ENCODE data around the gene CNBP. TPM values are rescaled to one million over a fixed set of nuclear protein-coding genes. Genes with fewer than 3 reads are reported as not detected.
A peak's percentile ranks its signal among the peaks of the same experiment; 100 is the strongest.

The CNBP gene
- total and polyA plus RNA-seq, 2 donors (not counting 3 experiments of a cell fraction or from before 2014, with no cell fraction given): 196 to 205 TPM

DNA sequence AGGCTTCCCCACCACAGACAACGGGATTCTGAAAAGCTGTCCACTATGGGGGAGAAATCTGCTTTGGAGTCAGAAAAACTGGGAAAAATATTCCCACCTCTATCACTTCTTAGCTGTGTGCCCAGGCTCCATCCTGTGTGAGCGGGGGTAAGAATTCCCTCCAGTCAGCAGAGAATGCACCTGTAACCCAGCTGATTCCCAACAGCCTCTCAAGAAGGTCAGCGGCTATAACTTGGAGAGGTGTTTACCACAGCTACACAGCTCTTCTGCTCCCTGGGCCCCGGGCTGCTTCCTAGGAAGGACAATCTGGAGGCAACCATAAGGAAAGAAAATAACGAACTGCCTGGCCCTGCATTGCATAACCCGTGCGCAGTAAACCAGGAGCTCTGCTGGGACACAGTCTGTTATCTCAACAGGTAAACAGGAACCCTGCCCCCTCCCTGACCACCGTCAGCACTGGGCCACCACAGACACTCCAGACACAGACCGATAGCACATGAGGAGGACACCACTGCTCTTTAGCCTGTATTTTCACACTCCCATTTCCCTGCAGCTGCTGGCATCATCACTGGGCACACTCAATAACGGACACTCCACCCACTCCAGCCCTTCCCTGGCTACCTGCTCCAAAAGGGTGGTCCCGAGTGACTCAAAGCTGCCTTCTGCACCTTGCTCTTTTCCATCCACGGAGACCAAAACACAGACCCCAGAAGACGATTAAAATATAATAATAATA, 64.2 kb downstream of the CNBP start:
- Histone ChIP-seq H3K36me3 (ENCODE audit: control insufficient read depth in 2 of 2, extremely low read depth in 1 of 2, insufficient read depth in 2 of 2, low read length in 2 of 2) (peaks cover 0 to 5% of the 10 kb centered on the region in 2 experiments), H3K27me3 (ENCODE audit: control insufficient read depth in 2 of 2, insufficient read depth in 2 of 2, low read length in 2 of 2) (no peaks in the 10 kb centered on the region), H3K4me2 (ENCODE audit: insufficient read depth, low read length) (peak overlapping the region; percentile 98), H2AFZ (ENCODE audit: low read depth, low read length) (no peak overlapping the region), H3K79me2 (ENCODE audit: control insufficient read depth, insufficient read depth, low read length) (peaks cover 29% of the 10 kb centered on the region), H3K9me3 (replicated peaks; ENCODE audit: control insufficient read depth, insufficient read depth, low read length) (no peaks in the 10 kb centered on the region), H3K9me1 (replicated peaks; ENCODE audit: control insufficient read depth, extremely low read depth, insufficient read depth, low read length) (no peaks in the 10 kb centered on the region), H3K4me3 (replicated peaks in 1 of 3; ENCODE audit: insufficient read depth in 1 of 3, low read depth in 1 of 3, low read length in 3 of 3) (peak overlapping the region in 2 of 3 experiments; percentile 64 to 79), H3K27ac (ENCODE audit: insufficient read depth, low read depth, low read length) (no peak overlapping the region), H4K20me1 (replicated peaks; ENCODE audit: control insufficient read depth, extremely low read depth, insufficient read depth, low read length) (no peaks in the 10 kb centered on the region), H3K9ac (replicated peaks; ENCODE audit: extremely low read depth, insufficient read depth, low read length) (peak overlapping the region; percentile 72), H3K4me1 (ENCODE audit: control insufficient read depth, extremely low read depth, insufficient read depth, low read length) (peaks cover 27% of the 10 kb centered on the region)
- no peak for TF ChIP-seq GATA2 (IDR thresholded peaks at IDR 0.05; ENCODE audit: insufficient read depth, insufficient read length, low read depth, low read length)
- no peak for TF ChIP-seq EZH2 (IDR thresholded peaks at IDR 0.05; ENCODE audit: borderline replicate concordance, low read depth, low read length, severe bottlenecking)
- no peak for TF ChIP-seq POLR2A (IDR thresholded peaks at IDR 0.05; ENCODE audit: low read depth, low read length)
- TF ChIP-seq POLR2AphosphoS5 (IDR thresholded peaks at IDR 0.05; ENCODE audit: insufficient read depth, low read depth, low read length): no peak
- no peak for TF ChIP-seq FOS (IDR thresholded peaks at IDR 0.05; ENCODE audit: borderline replicate concordance, insufficient read depth, low read length)
- TF ChIP-seq, protein P1, sequence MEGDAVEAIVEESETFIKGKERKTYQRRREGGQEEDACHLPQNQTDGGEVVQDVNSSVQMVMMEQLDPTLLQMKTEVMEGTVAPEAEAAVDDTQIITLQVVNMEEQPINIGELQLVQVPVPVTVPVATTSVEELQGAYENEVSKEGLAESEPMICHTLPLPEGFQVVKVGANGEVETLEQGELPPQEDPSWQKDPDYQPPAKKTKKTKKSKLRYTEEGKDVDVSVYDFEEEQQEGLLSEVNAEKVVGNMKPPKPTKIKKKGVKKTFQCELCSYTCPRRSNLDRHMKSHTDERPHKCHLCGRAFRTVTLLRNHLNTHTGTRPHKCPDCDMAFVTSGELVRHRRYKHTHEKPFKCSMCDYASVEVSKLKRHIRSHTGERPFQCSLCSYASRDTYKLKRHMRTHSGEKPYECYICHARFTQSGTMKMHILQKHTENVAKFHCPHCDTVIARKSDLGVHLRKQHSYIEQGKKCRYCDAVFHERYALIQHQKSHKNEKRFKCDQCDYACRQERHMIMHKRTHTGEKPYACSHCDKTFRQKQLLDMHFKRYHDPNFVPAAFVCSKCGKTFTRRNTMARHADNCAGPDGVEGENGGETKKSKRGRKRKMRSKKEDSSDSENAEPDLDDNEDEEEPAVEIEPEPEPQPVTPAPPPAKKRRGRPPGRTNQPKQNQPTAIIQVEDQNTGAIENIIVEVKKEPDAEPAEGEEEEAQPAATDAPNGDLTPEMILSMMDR (IDR thresholded peaks at IDR 0.05; ENCODE audit: extremely low read depth in 1 of 2, insufficient read depth in 1 of 2, low read depth in 1 of 2, low read length in 2 of 2): no peak
- TF ChIP-seq JUN (IDR thresholded peaks at IDR 0.05; ENCODE audit: borderline replicate concordance, insufficient read depth, insufficient read length, low read depth): no peak
- no peak for TF ChIP-seq MYC (IDR thresholded peaks at IDR 0.05; ENCODE audit: low read depth, low read length)
- TF ChIP-seq, protein P2, sequence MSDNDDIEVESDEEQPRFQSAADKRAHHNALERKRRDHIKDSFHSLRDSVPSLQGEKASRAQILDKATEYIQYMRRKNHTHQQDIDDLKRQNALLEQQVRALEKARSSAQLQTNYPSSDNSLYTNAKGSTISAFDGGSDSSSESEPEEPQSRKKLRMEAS (IDR thresholded peaks at IDR 0.05; ENCODE audit: insufficient read depth, insufficient read length): no peak
- POLR2A ChIA-PET: no interaction called here
- FAIRE-seq (peak; percentile 49), DNase-seq (ENCODE audit: low read depth, low spot score) (peak; percentile 31)
- dilution Hi-C loops (cut with MboI; ENCODE audit: extremely low pct_ligation_motif_present, low sequenced_read_pairs): loop anchor here (25.0 kb wide), 1 partner anchor 207 kb away; no protein-coding TSS in a partner anchor
- intact Hi-C loops (cut with micrococcal nuclease): loop anchor here (1.0 to 2.0 kb wide), 3 partner anchors 63 to 125 kb away; partner anchors contain the start of gene CNBP
- CTCF ChIA-PET: interaction anchor here (2.0 to 4.5 kb wide), 4 partner anchors 67 to 149 kb away, joined by 7 to 79 read pairs (median 20); no protein-coding TSS in a partner anchor
- BruUV-seq (replicated peaks): no TSS peak

Measured in endothelial cell of umbilical vein (primary cell).